ENCODE measurements around the gene SDCCAG8. TPM values are rescaled to one million over a fixed set of nuclear protein-coding genes. Genes with fewer than 3 reads are reported as not detected.

Gene SDCCAG8
- total RNA-seq, 1 experiment from 2014 or later: 194 TPM

DNA sequence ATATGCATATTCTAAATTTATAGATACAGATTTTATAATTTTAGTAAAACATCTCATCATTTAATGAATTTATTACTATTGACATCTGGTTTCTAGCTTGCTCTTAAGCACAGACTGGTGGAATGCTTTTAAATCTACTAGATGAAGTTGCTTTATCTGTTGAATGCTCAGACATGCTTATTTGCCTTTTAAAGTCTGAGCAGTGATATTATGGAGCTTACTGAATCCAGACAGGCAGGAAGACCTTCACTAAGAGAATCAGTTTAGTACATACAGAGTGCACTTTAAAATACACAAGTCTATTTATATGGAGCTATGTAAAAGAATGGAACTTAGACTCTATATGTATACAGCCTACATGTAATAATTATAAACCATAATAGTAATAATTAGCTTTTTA lies 16.6 kb downstream of the SDCCAG8 start:
- Histone ChIP-seq H2AFZ (ENCODE audit: low read length) (no peak overlapping the region), H3K36me3 (ENCODE audit: low read depth, low read length) (peaks cover 43% of the 10 kb centered on the region), H3K4me2 (ENCODE audit: low read length) (no peak overlapping the region), H3K9me2 (replicated peaks; ENCODE audit: low read length) (no peaks in the 10 kb centered on the region), H3K9me3 (ENCODE audit: low read length) (0 out of 2 replicates have a peak, but pooled peaks cover 4% of the 10 kb centered on the region), H4K20me1 (ENCODE audit: low read length) (no peaks in the 10 kb centered on the region), H3K9ac (ENCODE audit: low read length) (no peak overlapping the region), H3K4me1 (ENCODE audit: insufficient read depth, low read length) (peaks cover 25% of the 10 kb centered on the region), H3K79me2 (ENCODE audit: low read length) (peaks cover 16% of the 10 kb centered on the region), H3K27me3 (ENCODE audit: low read length) (no peaks in the 10 kb centered on the region), H3K4me3 (ENCODE audit: low read length) (no peak overlapping the region), H3F3A (ENCODE audit: low read length, unreplicated experiment) (peaks cover 15% of the 10 kb centered on the region), H3K27ac (ENCODE audit: low read length) (no peak overlapping the region)
- TF ChIP-seq EZH2 (IDR thresholded peaks at IDR 0.05; ENCODE audit: low read length, unreplicated experiment) (no peak), EZH2phosphoT487 (IDR thresholded peaks at IDR 0.05; ENCODE audit: borderline replicate concordance, low read length) (no peak)
- TF ChIP-seq, protein P1, sequence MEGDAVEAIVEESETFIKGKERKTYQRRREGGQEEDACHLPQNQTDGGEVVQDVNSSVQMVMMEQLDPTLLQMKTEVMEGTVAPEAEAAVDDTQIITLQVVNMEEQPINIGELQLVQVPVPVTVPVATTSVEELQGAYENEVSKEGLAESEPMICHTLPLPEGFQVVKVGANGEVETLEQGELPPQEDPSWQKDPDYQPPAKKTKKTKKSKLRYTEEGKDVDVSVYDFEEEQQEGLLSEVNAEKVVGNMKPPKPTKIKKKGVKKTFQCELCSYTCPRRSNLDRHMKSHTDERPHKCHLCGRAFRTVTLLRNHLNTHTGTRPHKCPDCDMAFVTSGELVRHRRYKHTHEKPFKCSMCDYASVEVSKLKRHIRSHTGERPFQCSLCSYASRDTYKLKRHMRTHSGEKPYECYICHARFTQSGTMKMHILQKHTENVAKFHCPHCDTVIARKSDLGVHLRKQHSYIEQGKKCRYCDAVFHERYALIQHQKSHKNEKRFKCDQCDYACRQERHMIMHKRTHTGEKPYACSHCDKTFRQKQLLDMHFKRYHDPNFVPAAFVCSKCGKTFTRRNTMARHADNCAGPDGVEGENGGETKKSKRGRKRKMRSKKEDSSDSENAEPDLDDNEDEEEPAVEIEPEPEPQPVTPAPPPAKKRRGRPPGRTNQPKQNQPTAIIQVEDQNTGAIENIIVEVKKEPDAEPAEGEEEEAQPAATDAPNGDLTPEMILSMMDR (conservative IDR thresholded peaks at IDR 0.05; ENCODE audit: low read depth, low read length): no peak
- no peak for DNase-seq
- ChIA-PET POLR2A (ENCODE audit: unreplicated experiment) (no interaction called here), CTCF (no interaction called here)
- no peak for ATAC-seq
- intact Hi-C loops (cut with micrococcal nuclease): no loop called here
- BruUV-seq (replicated peaks): no TSS peak

DNA sequence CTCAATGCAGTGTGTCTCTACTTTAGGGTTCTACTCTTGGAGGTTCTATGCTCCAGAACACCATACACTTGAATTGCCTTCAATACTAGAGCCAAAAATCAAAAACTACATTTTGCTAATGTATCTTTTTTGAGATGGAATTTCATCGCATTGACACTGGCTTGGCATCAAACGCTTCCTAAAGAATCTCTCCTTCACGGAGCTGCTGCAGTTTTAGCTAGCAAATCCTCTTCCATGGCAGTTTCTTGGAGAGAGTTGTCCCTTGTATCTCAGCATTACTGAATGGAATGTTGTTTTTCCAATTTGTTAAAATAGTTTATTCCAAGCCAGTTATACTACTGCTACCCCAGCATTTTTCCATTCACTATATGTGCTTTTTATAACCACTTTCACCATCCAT lies 17.7 kb downstream of the SDCCAG8 start:
- H4K20me1 ChIP-seq (ENCODE audit: low read length): no peaks in the 10 kb centered on the region
- no peak overlapping the region for H3K9ac ChIP-seq (ENCODE audit: low read length)
- no peaks in the 10 kb centered on the region for H3K9me2 ChIP-seq (replicated peaks; ENCODE audit: low read length)
- H3K9me3 ChIP-seq (ENCODE audit: low read length): 0 out of 2 replicates have a peak, but pooled peaks cover 11% of the 10 kb centered on the region
- ChIA-PET POLR2A (ENCODE audit: unreplicated experiment) (no interaction called here), CTCF (no interaction called here)
- H3K27ac ChIP-seq (ENCODE audit: low read length): no peak overlapping the region
- no peak for ATAC-seq
- TF ChIP-seq EZH2phosphoT487 (IDR thresholded peaks at IDR 0.05; ENCODE audit: borderline replicate concordance, low read length) (no peak), EZH2 (IDR thresholded peaks at IDR 0.05; ENCODE audit: low read length, unreplicated experiment) (no peak)
- TF ChIP-seq, protein P1 (conservative IDR thresholded peaks at IDR 0.05; ENCODE audit: low read depth, low read length): no peak
- H3F3A ChIP-seq (ENCODE audit: low read length, unreplicated experiment): peaks cover 4% of the 10 kb centered on the region
- H2AFZ ChIP-seq (ENCODE audit: low read length): no peak overlapping the region
- no peaks in the 10 kb centered on the region for H3K27me3 ChIP-seq (ENCODE audit: low read length)
- peaks cover 16% of the 10 kb centered on the region for H3K79me2 ChIP-seq (ENCODE audit: low read length)
- H3K4me3 ChIP-seq (ENCODE audit: low read length): no peak overlapping the region
- peaks cover 16% of the 10 kb centered on the region for H3K4me1 ChIP-seq (ENCODE audit: insufficient read depth, low read length)
- no TSS peak for BruUV-seq (replicated peaks)
- DNase-seq: no peak
- peaks cover 53% of the 10 kb centered on the region for H3K36me3 ChIP-seq (ENCODE audit: low read depth, low read length)
- intact Hi-C loops (cut with micrococcal nuclease): no loop called here
- no peak overlapping the region for H3K4me2 ChIP-seq (ENCODE audit: low read length)

DNA sequence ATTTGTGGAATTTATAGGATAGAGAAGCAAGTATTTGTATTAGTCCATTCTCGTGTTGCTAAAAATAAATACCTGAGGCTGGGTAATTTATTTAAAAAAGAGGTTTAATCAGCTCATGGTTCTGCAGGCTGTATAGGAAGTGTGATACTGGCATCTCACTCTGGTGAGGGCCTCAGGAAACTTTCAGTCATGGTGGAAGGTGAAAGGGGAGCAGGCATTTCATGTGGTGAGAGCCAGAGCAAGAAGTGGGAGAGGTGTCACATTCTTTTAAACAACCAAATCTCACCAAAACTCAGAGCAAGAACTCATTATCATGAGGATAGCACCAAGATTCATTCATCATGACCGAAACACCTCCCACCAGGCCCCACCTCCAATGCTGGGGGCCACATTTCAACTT lies 18.1 kb downstream of the SDCCAG8 start:
- Histone ChIP-seq H3K4me1 (ENCODE audit: insufficient read depth, low read length) (peaks cover 12% of the 10 kb centered on the region), H3K9me2 (replicated peaks; ENCODE audit: low read length) (no peaks in the 10 kb centered on the region), H3F3A (ENCODE audit: low read length, unreplicated experiment) (peaks cover under 1% of the 10 kb centered on the region), H3K36me3 (ENCODE audit: low read depth, low read length) (peaks cover 53% of the 10 kb centered on the region), H3K4me3 (ENCODE audit: low read length) (no peak overlapping the region), H4K20me1 (ENCODE audit: low read length) (no peaks in the 10 kb centered on the region), H3K9me3 (ENCODE audit: low read length) (0 out of 2 replicates have a peak, but pooled peaks cover 11% of the 10 kb centered on the region), H3K27ac (ENCODE audit: low read length) (no peak overlapping the region), H3K4me2 (ENCODE audit: low read length) (no peak overlapping the region), H3K9ac (ENCODE audit: low read length) (no peak overlapping the region), H2AFZ (ENCODE audit: low read length) (no peak overlapping the region), H3K27me3 (ENCODE audit: low read length) (no peaks in the 10 kb centered on the region), H3K79me2 (ENCODE audit: low read length) (peaks cover 16% of the 10 kb centered on the region)
- intact Hi-C loops (cut with micrococcal nuclease): no loop called here
- no TSS peak for BruUV-seq (replicated peaks)
- no peak for DNase-seq
- ChIA-PET CTCF (no interaction called here), POLR2A (ENCODE audit: unreplicated experiment) (no interaction called here)
- no peak for ATAC-seq
- TF ChIP-seq, protein P1 (conservative IDR thresholded peaks at IDR 0.05; ENCODE audit: low read depth, low read length): no peak
- no peak for TF ChIP-seq EZH2phosphoT487 (IDR thresholded peaks at IDR 0.05; ENCODE audit: borderline replicate concordance, low read length)
- TF ChIP-seq EZH2 (IDR thresholded peaks at IDR 0.05; ENCODE audit: low read length, unreplicated experiment): no peak
